ENCODE measurements around the gene BCKDK. TPM values are rescaled to one million over a fixed set of nuclear protein-coding genes. Genes with fewer than 3 reads are reported as not detected.
A peak's percentile ranks its signal among the peaks of the same experiment; 100 is the strongest.

Gene BCKDK
- total and polyA plus RNA-seq, 2 of the 8 experiments (the other 6 are each of a cell fraction or from before 2014, with no cell fraction given), result 49.6 to 77.1 TPM

DNA sequence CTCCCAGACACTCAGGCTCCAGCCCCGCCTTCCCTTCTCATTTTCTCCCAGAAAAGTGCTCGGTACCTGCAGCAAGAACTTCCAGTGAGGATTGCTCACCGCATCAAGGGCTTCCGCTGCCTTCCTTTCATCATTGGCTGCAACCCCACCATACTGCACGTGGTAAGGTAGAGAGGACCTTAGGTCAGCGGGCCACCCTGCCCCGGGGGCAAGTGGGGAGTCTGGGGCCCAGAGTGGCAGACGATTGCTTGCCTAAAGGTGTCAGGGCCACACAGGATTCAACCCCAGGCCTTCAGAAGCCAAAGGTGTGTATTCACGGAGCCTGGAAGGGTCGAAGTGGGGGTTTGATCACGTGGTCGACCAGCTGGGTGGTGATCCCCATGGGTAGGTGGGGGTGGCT is 1.4 kb downstream of the BCKDK start:
- no peak overlapping the region for H3K23ac ChIP-seq (ENCODE audit: insufficient read length)
- no peak overlapping the region for H4K5ac ChIP-seq (ENCODE audit: insufficient read length, low read depth, low read length)
- H3K18ac ChIP-seq (ENCODE audit: extremely low read depth, low read length), result no peak overlapping the region
- H3K4me1 ChIP-seq (replicated peaks in 1 of 4; ENCODE audit: control insufficient read depth in 3 of 4, insufficient read depth in 4 of 4, low read length in 3 of 4), result peaks cover 0 to 5% (median 2%) of the 10 kb centered on the region in 4 experiments; a peak in 1 of 7 replicates
- no peaks in the 10 kb centered on the region for H3K9me3 ChIP-seq (ENCODE audit: insufficient read depth in 2 of 2, low read depth in 1 of 2, low read length in 1 of 2)
- H4K8ac ChIP-seq (ENCODE audit: extremely low read depth, insufficient read depth, low read length), result no peak overlapping the region
- H2BK5ac ChIP-seq (ENCODE audit: low read depth, low read length), result no peak overlapping the region
- H2BK15ac ChIP-seq (ENCODE audit: low read length), result no peak overlapping the region
- FAIRE-seq, result no peak
- H2BK20ac ChIP-seq (ENCODE audit: low read length), result no peak overlapping the region
- no peak overlapping the region for H2AFZ ChIP-seq (ENCODE audit: low read length)
- peaks cover 8% of the 10 kb centered on the region for H3K23me2 ChIP-seq (ENCODE audit: low read depth, low read length)
- no peaks in the 10 kb centered on the region for H3K27me3 ChIP-seq (replicated peaks in 1 of 4; ENCODE audit: control insufficient read depth in 3 of 4, extremely low read depth in 1 of 4, insufficient read depth in 3 of 4, low read length in 3 of 4)
- no peak overlapping the region for H2AK5ac ChIP-seq (ENCODE audit: low read depth, low read length)
- no peak for DNase-seq (ENCODE audit: low read depth in 1 of 2, low spot score in 2 of 2)
- peaks cover 2 to 18% (median 12%) of the 10 kb centered on the region in 4 experiments; a peak in 5 of 8 replicates for H3K36me3 ChIP-seq (ENCODE audit: control insufficient read depth in 2 of 4, insufficient read depth in 4 of 4, low read length in 3 of 4)
- no peak overlapping the region for H4K91ac ChIP-seq (replicated peaks; ENCODE audit: insufficient read length, low read length)
- no peak overlapping the region for H2BK120ac ChIP-seq (replicated peaks; ENCODE audit: low read depth, low read length)
- H3K4me3 ChIP-seq (ENCODE audit: extremely low read depth in 1 of 4, insufficient read depth in 2 of 4, low read depth in 3 of 4, low read length in 4 of 4), result no peak overlapping the region
- H3K4ac ChIP-seq (replicated peaks; ENCODE audit: insufficient read length, low read depth, low read length), result no peak overlapping the region
- WGBS, 2 experiments (ENCODE audit: extremely low coverage in 1 of 2, insufficient coverage in 1 of 2, insufficient read length in 1 of 2, insufficient replicate concordance in 2 of 2, low coverage in 1 of 2, low lambda C conversion rate in 2 of 2, missing lambda C conversion rate in 1 of 2), result 91% methylated on average over 11 of the region's 12 CpGs; no CpG with 5 or more reads in 1 of the 2 experiments
- H3K56ac ChIP-seq (replicated peaks; ENCODE audit: insufficient read length, low read depth, low read length), result no peak overlapping the region
- TF ChIP-seq BRCA1 (IDR thresholded peaks at IDR 0.05; ENCODE audit: low read depth, low read length), result no peak
- no peak for TF ChIP-seq CHD1 (IDR thresholded peaks at IDR 0.05; ENCODE audit: low read depth, low read length)
- TF ChIP-seq JUN (IDR thresholded peaks at IDR 0.05; ENCODE audit: low read depth, low read length), result no peak
- TF ChIP-seq SRF (IDR thresholded peaks at IDR 0.05; ENCODE audit: low read depth, low read length), result no peak
- H3K14ac ChIP-seq (ENCODE audit: insufficient read length), result no peak overlapping the region
- H3K4me2 ChIP-seq (ENCODE audit: insufficient read depth in 1 of 2, low read depth in 2 of 2, low read length in 2 of 2), result peak overlapping the region in 1 of 2 experiments; percentile 60; a peak in 2 of 4 replicates
- H3K79me2 ChIP-seq (ENCODE audit: control insufficient read depth in 1 of 2, insufficient read depth in 2 of 2, low read length in 2 of 2), result no peaks in the 10 kb centered on the region
- H3K27ac ChIP-seq (ENCODE audit: low read depth, low read length), result no peak overlapping the region
- no peaks in the 10 kb centered on the region; the same call in 1 of the 2 replicates for H3K79me1 ChIP-seq (ENCODE audit: low read depth, low read length)
- ChIA-PET POLR2A (ENCODE audit: partially characterized antibody) (interaction anchor here (1.1 to 29.9 kb wide), 5 partner anchors 8 to 71 kb away, joined by 3 to 713 read pairs (median 3); partner anchors contain the start of genes FUS, KAT8, PRSS36 and PRSS8), CTCF (ENCODE audit: partially characterized antibody) (interaction anchor here (1.0 to 3.1 kb wide), 2 partner anchors 10 to 32 kb away, joined by 3 to 8 read pairs; no protein-coding TSS in a partner anchor)
- no peak overlapping the region for H2BK12ac ChIP-seq (ENCODE audit: low read depth, low read length)
- H4K20me1 ChIP-seq (replicated peaks in 1 of 2; ENCODE audit: control insufficient read depth in 1 of 2, insufficient read depth in 2 of 2, low read length in 2 of 2), result no peaks in the 10 kb centered on the region
- no peak overlapping the region for H3K9ac ChIP-seq (replicated peaks in 1 of 4; ENCODE audit: extremely low read depth in 1 of 4, low read depth in 3 of 4, low read length in 3 of 4)
